Neuron (in vitro differentiated cells): ENCODE measurements around the gene NACC2.
A peak's percentile ranks its signal among the peaks of the same experiment; 100 is the strongest.

Experiments
- H2AFZ ChIP-seq: one replicate; pipeline ENCODE4 v1.6.1; 2013; ENCODE audit warnings: low read depth, mild to moderate bottlenecking, inconsistent platforms, low read length, moderate library complexity
- H3K27me3 ChIP-seq: one replicate; pipeline ENCODE4 v1.6.1; 2013; ENCODE audit warnings: low read length; ENCODE audit not compliant: insufficient read depth
- H3K36me3 ChIP-seq: one replicate; pipeline ENCODE4 v1.6.1; 2013; ENCODE audit warnings: low read length; ENCODE audit not compliant: insufficient read depth
- H3K4me1 ChIP-seq: one replicate; pipeline ENCODE4 v1.6.1; 2013; ENCODE audit warnings: low read length; ENCODE audit not compliant: insufficient read depth
- H3K4me3 ChIP-seq: 2 replicates; pipeline ENCODE4 v1.5.1; 2013; ENCODE audit warnings: mild to moderate bottlenecking, low read length, moderate library complexity
- H3K9me3 ChIP-seq: one replicate; pipeline ENCODE4 v1.6.1; 2013; ENCODE audit warnings: low read length

NACC2 gene

GRCh38 chr9:136100700-136101614 is 5.9 kb upstream of the NACC2 start:
- H3K4me1 ChIP-seq, result peaks cover 37% of the 10 kb centered on the region

GRCh38 chr9:136099542-136099941 is 4.5 kb upstream of the NACC2 start:
- Histone ChIP-seq H3K4me3 (no peak overlapping the region), H3K27me3 (peaks cover 15% of the 10 kb centered on the region), H3K9me3 (no peaks in the 10 kb centered on the region), H2AFZ (no peak overlapping the region), H3K4me1 (peaks cover 25% of the 10 kb centered on the region), H3K36me3 (no peaks in the 10 kb centered on the region)

More at GRCh38 chr9:136100700-136101614, 5.9 kb upstream of the NACC2 start:
- H3K27me3 ChIP-seq, result peaks cover 17% of the 10 kb centered on the region
- no peaks in the 10 kb centered on the region for H3K9me3 ChIP-seq
- no peak overlapping the region for H3K4me3 ChIP-seq
- no peak overlapping the region for H2AFZ ChIP-seq
- H3K36me3 ChIP-seq, result no peaks in the 10 kb centered on the region

- peaks cover 23% of the 10 kb centered on the region for H3K4me1 ChIP-seq
- H3K27me3 ChIP-seq, result peaks cover 10% of the 10 kb centered on the region
- no peaks in the 10 kb centered on the region for H3K36me3 ChIP-seq
- no peak overlapping the region for H2AFZ ChIP-seq
- H3K4me3 ChIP-seq, result no peak overlapping the region
- no peaks in the 10 kb centered on the region for H3K9me3 ChIP-seq
Observed at GRCh38 chr9:136098844-136099243, 3.8 kb upstream of the NACC2 start.

GRCh38 chr9:136098210-136098609 is 3.1 kb upstream of the NACC2 start:
- no peaks in the 10 kb centered on the region for H3K36me3 ChIP-seq
- peaks cover 4% of the 10 kb centered on the region for H3K27me3 ChIP-seq
- peaks cover 20% of the 10 kb centered on the region for H3K4me1 ChIP-seq
- H3K4me3 ChIP-seq, result no peak overlapping the region
- H2AFZ ChIP-seq, result no peak overlapping the region
- H3K9me3 ChIP-seq, result no peaks in the 10 kb centered on the region

GRCh38 chr9:136096505-136097001 is 1.5 kb upstream of the NACC2 start:
- H3K36me3 ChIP-seq, result no peaks in the 10 kb centered on the region
- H3K4me1 ChIP-seq, result peaks cover 20% of the 10 kb centered on the region
- H3K4me3 ChIP-seq, result no peak overlapping the region
- no peaks in the 10 kb centered on the region for H3K9me3 ChIP-seq
- H3K27me3 ChIP-seq, result peaks cover 3% of the 10 kb centered on the region
- no peak overlapping the region for H2AFZ ChIP-seq

- Histone ChIP-seq H3K36me3 (no peaks in the 10 kb centered on the region), H3K4me3 (peak overlapping the region; percentile 48), H3K4me1 (peaks cover 16% of the 10 kb centered on the region), H3K27me3 (peaks cover 3% of the 10 kb centered on the region), H2AFZ (no peak overlapping the region), H3K9me3 (no peaks in the 10 kb centered on the region)
Observed at GRCh38 chr9:136093995-136094881, 851 bp downstream of the NACC2 start.

GRCh38 chr9:136093346-136093986 is 1.6 kb downstream of the NACC2 start:
- Histone ChIP-seq H2AFZ (no peak overlapping the region), H3K36me3 (no peaks in the 10 kb centered on the region), H3K9me3 (no peaks in the 10 kb centered on the region), H3K4me1 (peaks cover 17% of the 10 kb centered on the region), H3K4me3 (peak overlapping the region; percentile 48), H3K27me3 (peaks cover 3% of the 10 kb centered on the region)

GRCh38 chr9:136092741-136093140 is 2.3 kb downstream of the NACC2 start:
- Histone ChIP-seq H2AFZ (no peak overlapping the region), H3K4me3 (no peak overlapping the region), H3K4me1 (peaks cover 17% of the 10 kb centered on the region), H3K9me3 (no peaks in the 10 kb centered on the region), H3K27me3 (peaks cover 3% of the 10 kb centered on the region), H3K36me3 (no peaks in the 10 kb centered on the region)

- H3K9me3 ChIP-seq, result no peaks in the 10 kb centered on the region
- peaks cover 3% of the 10 kb centered on the region for H3K27me3 ChIP-seq
- no peak overlapping the region for H3K4me3 ChIP-seq
- H3K4me1 ChIP-seq, result peaks cover 17% of the 10 kb centered on the region
- H3K36me3 ChIP-seq, result no peaks in the 10 kb centered on the region
- no peak overlapping the region for H2AFZ ChIP-seq
Observed at GRCh38 chr9:136092353-136092650, 2.8 kb downstream of the NACC2 start.

- H3K4me3 ChIP-seq, result no peak overlapping the region
- no peak overlapping the region for H2AFZ ChIP-seq
- H3K9me3 ChIP-seq, result no peaks in the 10 kb centered on the region
- H3K4me1 ChIP-seq, result peaks cover 17% of the 10 kb centered on the region
- H3K27me3 ChIP-seq, result peaks cover 3% of the 10 kb centered on the region
- no peaks in the 10 kb centered on the region for H3K36me3 ChIP-seq
Observed at GRCh38 chr9:136091582-136092352, 3.3 kb downstream of the NACC2 start.

GRCh38 chr9:136090768-136091581 is 4.1 kb downstream of the NACC2 start:
- peaks cover 15% of the 10 kb centered on the region for H3K4me1 ChIP-seq
- H3K27me3 ChIP-seq, result peaks cover under 1% of the 10 kb centered on the region
- H2AFZ ChIP-seq, result no peak overlapping the region
- no peaks in the 10 kb centered on the region for H3K36me3 ChIP-seq
- H3K4me3 ChIP-seq, result no peak overlapping the region
- H3K9me3 ChIP-seq, result no peaks in the 10 kb centered on the region
